ENCODE measurements around the gene RANBP1. TPM values are rescaled to one million over a fixed set of nuclear protein-coding genes. Genes with fewer than 3 reads are reported as not detected.

The RANBP1 gene
- total RNA-seq, 4 donors from 2014 or later, result 45.6 to 128 (median 106) TPM

DNA sequence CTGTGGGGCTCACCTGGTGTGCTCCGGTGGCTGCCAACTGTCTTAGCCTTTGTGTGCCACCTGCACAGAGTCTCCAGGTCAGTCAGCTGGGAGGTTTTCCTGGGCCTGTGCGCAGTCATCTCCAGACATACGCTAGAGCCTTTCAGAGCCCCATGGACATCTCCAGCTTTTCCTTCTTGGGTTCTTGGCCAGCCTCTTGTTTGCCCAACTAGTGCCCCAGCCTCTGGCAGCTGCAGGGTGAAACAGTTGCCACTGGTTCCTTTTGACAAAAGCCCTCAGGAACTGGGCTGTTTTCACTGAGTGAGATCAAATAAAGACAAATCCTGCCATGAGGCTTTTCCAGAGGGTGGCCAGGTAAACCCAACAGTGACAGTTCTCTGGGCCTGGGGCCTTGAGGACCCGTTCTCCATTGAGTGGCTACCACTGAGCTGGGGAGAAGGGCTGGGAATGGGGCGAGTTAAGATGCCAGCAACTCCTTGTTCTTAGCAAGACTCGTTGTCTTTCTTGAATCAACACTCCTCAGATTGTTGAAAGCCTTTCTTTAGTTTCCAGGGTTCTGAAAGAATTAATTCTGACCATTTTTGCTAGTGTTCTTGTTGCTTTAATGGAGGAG, 16.7 kb upstream of the RANBP1 start:
- no peak for DNase-seq
- peaks cover 0 to 57% (median 25%) of the 10 kb centered on the region in 4 donors for H3K36me3 ChIP-seq
- no peaks in the 10 kb centered on the region for H3K27me3 ChIP-seq
- intact Hi-C loops (cut with DNase I; ENCODE audit: low total_unique reads) (no loop called here), in situ Hi-C loops (cut with MboI; ENCODE audit: low pct_ligation_motif_present in 1 of 4, low pct_unique_long_range_greater_than_20kb in 1 of 4, low sequenced_read_pairs in 3 of 4) (no loop called here)
- H3K27ac ChIP-seq, result no peak overlapping the region
- H3K4me1 ChIP-seq, result no peaks in the 10 kb centered on the region
- H3K4me3 ChIP-seq, result no peak overlapping the region
- 99% methylated on average over 6 of the region's 6 CpGs; no CpG with 5 or more reads in 1 of the 2 donors for WGBS, 2 donors (ENCODE audit: low coverage in 1 of 2)
- H3K9me3 ChIP-seq, result no peaks in the 10 kb centered on the region
- TF ChIP-seq POLR2AphosphoS5 (IDR thresholded peaks at IDR 0.05) (no peak), EP300 (IDR thresholded peaks at IDR 0.05; ENCODE audit: low read depth) (no peak), POLR2A (IDR thresholded peaks at IDR 0.05) (no peak)
- TF ChIP-seq, protein P1, sequence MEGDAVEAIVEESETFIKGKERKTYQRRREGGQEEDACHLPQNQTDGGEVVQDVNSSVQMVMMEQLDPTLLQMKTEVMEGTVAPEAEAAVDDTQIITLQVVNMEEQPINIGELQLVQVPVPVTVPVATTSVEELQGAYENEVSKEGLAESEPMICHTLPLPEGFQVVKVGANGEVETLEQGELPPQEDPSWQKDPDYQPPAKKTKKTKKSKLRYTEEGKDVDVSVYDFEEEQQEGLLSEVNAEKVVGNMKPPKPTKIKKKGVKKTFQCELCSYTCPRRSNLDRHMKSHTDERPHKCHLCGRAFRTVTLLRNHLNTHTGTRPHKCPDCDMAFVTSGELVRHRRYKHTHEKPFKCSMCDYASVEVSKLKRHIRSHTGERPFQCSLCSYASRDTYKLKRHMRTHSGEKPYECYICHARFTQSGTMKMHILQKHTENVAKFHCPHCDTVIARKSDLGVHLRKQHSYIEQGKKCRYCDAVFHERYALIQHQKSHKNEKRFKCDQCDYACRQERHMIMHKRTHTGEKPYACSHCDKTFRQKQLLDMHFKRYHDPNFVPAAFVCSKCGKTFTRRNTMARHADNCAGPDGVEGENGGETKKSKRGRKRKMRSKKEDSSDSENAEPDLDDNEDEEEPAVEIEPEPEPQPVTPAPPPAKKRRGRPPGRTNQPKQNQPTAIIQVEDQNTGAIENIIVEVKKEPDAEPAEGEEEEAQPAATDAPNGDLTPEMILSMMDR (IDR thresholded peaks at IDR 0.05), result no peak

DNA sequence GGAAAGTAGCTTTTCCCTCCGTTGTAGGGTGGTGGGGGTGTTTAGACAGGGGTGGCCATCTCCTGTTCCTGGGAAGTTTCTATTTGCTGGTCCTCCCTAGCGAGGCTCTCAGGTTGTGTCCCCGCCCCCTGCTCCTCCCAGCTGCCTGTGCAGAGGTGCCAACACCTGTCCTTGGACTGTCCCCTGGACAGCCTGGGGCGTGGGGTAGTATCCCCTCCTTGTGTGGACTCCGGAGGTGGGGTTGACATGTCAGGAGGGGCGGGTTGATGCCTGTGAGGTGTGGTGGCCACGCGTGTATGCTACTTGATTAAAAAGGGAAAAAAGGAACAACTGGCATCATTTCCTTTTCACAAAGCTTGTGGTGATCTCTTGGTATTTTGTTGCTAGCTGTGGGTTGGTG, 14.3 kb upstream of the RANBP1 start:
- Histone ChIP-seq H3K36me3 (peaks cover 0 to 54% (median 21%) of the 10 kb centered on the region in 4 donors), H3K27ac (no peak overlapping the region), H3K4me3 (no peak overlapping the region), H3K27me3 (no peaks in the 10 kb centered on the region), H3K9me3 (no peaks in the 10 kb centered on the region), H3K4me1 (no peaks in the 10 kb centered on the region)
- in situ Hi-C loops (cut with MboI; ENCODE audit: low pct_ligation_motif_present in 1 of 4, low pct_unique_long_range_greater_than_20kb in 1 of 4, low sequenced_read_pairs in 3 of 4) (no loop called here), intact Hi-C loops (cut with DNase I; ENCODE audit: low total_unique reads) (no loop called here)
- WGBS, 2 donors (ENCODE audit: low coverage in 1 of 2), result 57 to 77% methylated on average over 4 to 8 of the region's 8 CpGs
- TF ChIP-seq POLR2A (IDR thresholded peaks at IDR 0.05) (no peak), EP300 (IDR thresholded peaks at IDR 0.05; ENCODE audit: low read depth) (no peak), POLR2AphosphoS5 (IDR thresholded peaks at IDR 0.05) (no peak)
- TF ChIP-seq, protein P1 (IDR thresholded peaks at IDR 0.05), result no peak
- DNase-seq, result no peak

DNA sequence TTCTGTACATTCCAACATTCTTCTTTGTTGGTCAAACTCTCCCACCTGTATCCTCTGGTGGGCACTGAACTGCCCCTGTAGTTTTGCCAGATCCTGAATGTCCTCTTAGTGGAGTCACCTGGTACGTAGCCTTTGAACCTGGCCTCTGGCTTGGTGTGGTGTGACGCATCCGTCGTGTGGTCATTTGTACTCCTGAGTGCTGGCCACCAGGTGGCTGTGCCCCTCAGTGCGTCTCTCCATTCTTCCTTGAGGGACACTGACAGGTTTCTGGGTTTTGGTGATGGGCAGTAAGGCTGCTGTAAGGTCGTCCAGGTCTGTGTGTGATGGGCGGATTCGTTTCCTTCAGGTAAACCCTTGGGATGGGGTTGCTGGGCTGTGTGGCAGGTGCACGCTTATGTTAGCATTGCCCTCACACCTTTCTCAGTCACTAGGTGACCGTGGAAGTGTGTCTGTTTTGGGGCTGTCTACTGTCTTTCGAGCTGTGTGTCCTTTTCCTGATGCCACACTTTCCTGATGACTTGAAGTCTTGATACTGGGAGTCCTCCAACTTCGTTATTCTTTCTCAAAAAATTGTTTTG, 13.6 kb upstream of the RANBP1 start:
- WGBS, 2 donors (ENCODE audit: low coverage in 1 of 2), result 91% methylated on average over 12 of the region's 12 CpGs; no CpG with 5 or more reads in 1 of the 2 donors
- no peaks in the 10 kb centered on the region for H3K27me3 ChIP-seq
- no peak overlapping the region for H3K4me3 ChIP-seq
- no peak overlapping the region for H3K27ac ChIP-seq
- TF ChIP-seq EP300 (IDR thresholded peaks at IDR 0.05; ENCODE audit: low read depth) (no peak), POLR2A (IDR thresholded peaks at IDR 0.05) (no peak), POLR2AphosphoS5 (IDR thresholded peaks at IDR 0.05) (no peak)
- TF ChIP-seq, protein P1 (IDR thresholded peaks at IDR 0.05), result no peak
- DNase-seq, result no peak
- intact Hi-C loops (cut with DNase I; ENCODE audit: low total_unique reads), result no loop called here
- peaks cover 0 to 55% (median 20%) of the 10 kb centered on the region in 4 donors for H3K36me3 ChIP-seq
- H3K4me1 ChIP-seq, result no peaks in the 10 kb centered on the region
- in situ Hi-C loops (cut with MboI; ENCODE audit: low pct_ligation_motif_present in 1 of 4, low pct_unique_long_range_greater_than_20kb in 1 of 4, low sequenced_read_pairs in 3 of 4), result no loop called here
- no peaks in the 10 kb centered on the region for H3K9me3 ChIP-seq

DNA sequence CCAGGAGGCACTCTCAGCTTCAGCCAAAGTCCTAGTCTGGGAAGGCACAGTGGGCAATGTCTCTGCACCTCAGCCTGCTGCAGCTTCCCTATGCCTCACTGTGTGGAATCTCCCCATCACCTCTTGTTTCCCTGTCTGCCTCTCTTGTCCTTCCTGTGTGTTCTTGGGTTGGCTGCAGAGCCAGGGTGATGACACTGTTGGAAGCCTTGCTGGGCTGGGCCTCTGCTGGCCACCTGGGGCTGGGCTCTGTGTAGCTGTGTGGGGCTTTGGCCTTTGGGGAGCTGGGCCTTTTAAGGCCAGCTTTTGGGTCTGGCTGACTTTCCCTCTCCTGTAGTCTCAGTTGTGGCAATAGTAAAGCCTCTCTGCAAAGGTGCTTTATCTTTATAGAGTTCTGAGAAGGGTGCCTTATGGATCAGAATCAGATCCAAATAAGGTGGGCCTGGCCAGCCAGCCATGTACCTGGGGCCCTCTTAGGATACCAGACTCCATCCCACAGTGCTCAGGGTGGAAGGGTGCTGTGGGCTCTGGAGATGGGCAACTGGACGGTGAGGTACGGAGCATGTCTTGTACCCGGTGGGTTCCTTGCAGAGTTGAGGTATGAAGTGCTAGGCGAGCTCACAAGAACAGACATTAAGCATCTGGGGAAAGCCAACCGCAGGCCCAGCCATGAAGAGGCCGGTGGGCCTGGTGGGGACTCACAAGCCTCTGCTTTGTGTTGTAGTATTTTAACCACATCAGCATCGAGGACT, 10.3 kb upstream of the RANBP1 start:
- WGBS, 2 donors (ENCODE audit: low coverage in 1 of 2), result 88% methylated on average over 7 of the region's 7 CpGs; no CpG with 5 or more reads in 1 of the 2 donors
- Histone ChIP-seq H3K36me3 (peaks cover 0 to 32% (median 14%) of the 10 kb centered on the region in 4 donors), H3K4me1 (no peaks in the 10 kb centered on the region), H3K27me3 (no peaks in the 10 kb centered on the region), H3K4me3 (no peak overlapping the region), H3K9me3 (no peaks in the 10 kb centered on the region), H3K27ac (no peak overlapping the region)
- intact Hi-C loops (cut with DNase I; ENCODE audit: low total_unique reads) (no loop called here), in situ Hi-C loops (cut with MboI; ENCODE audit: low pct_ligation_motif_present in 1 of 4, low pct_unique_long_range_greater_than_20kb in 1 of 4, low sequenced_read_pairs in 3 of 4) (no loop called here)
- TF ChIP-seq POLR2A (IDR thresholded peaks at IDR 0.05), result no peak
- DNase-seq, result no peak

Measured in transverse colon (tissue), 4 donors.